Fibroblast of pulmonary artery (primary cell): Measurements from ENCODE around the gene AFF3.

Experiments
- DNase-seq: peaks from one replicate; pipeline ENCODE4 v3.0.0-alpha.2; 2010; ENCODE audit warnings: low read depth
- H3K4me3 ChIP-seq: replicated peaks from 2 replicates; pipeline ENCODE4 v1.5.1; 2011; ENCODE audit warnings: low read depth, mild to moderate bottlenecking, control low read depth, low read length, moderate library complexity
- CTCF ChIP-seq: IDR thresholded peaks from 2 replicates; pipeline ENCODE4 v1.5.1; 2011; ENCODE audit warnings: mild to moderate bottlenecking, control low read depth, low read length, inconsistent platforms; ENCODE audit errors: missing control alignments

AFF3 gene

GRCh38 chr2:99640635-99641151 is 501.7 kb downstream of the AFF3 start:
- TF ChIP-seq CTCF, result no peak
- DNase-seq, result no peak
- H3K4me3 ChIP-seq, result no peak overlapping the region

GRCh38 chr2:99638791-99639190 is 503.6 kb downstream of the AFF3 start:
- no peak for TF ChIP-seq CTCF
- no peak for DNase-seq
- H3K4me3 ChIP-seq, result no peak overlapping the region

GRCh38 chr2:99637159-99637697 is 505.2 kb downstream of the AFF3 start:
- H3K4me3 ChIP-seq, result no peak overlapping the region
- no peak for DNase-seq
- TF ChIP-seq CTCF, result no peak

GRCh38 chr2:99636144-99637034 is 506.0 kb downstream of the AFF3 start:
- H3K4me3 ChIP-seq, result no peak overlapping the region
- TF ChIP-seq CTCF, result no peak
- DNase-seq, result peak; percentile 8

GRCh38 chr2:99635710-99636109 is 506.7 kb downstream of the AFF3 start:
- DNase-seq, result no peak
- no peak for TF ChIP-seq CTCF
- H3K4me3 ChIP-seq, result no peak overlapping the region

- TF ChIP-seq CTCF, result no peak
- H3K4me3 ChIP-seq, result no peak overlapping the region
- DNase-seq, result no peak
Measured at GRCh38 chr2:99634234-99634633, 508.2 kb downstream of the AFF3 start.
